ENCODE data around the gene NDUFAF8. TPM values are rescaled to one million over a fixed set of nuclear protein-coding genes. Genes with fewer than 3 reads are reported as not detected.

The NDUFAF8 gene
- total RNA-seq, 4 donors from 2014 or later: 16.9 to 38.4 (median 22.3) TPM

DNA sequence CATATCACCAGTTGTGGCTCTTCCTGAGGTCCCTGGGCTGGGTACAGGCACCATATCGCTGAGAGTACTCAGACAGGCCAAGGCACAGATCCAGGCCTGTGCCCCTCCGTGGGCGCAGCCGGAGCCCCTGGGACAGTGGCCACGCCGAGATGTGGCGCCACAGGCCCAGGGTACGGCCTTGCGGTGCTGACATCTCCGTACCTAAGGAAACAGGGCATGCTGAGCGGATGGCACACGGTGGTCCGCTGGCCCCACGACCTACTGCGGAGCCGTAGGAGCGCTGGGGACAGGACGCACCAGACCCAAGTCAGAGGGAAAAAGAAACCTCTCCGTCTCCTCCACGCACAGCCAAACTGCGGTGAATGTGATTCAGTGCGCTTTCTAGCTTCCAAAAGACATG, 26.5 kb downstream of the NDUFAF8 start:
- no peak for TF ChIP-seq POLR2A (IDR thresholded peaks at IDR 0.05)
- no peak for TF ChIP-seq EP300 (IDR thresholded peaks at IDR 0.05)
- TF ChIP-seq, protein P1, sequence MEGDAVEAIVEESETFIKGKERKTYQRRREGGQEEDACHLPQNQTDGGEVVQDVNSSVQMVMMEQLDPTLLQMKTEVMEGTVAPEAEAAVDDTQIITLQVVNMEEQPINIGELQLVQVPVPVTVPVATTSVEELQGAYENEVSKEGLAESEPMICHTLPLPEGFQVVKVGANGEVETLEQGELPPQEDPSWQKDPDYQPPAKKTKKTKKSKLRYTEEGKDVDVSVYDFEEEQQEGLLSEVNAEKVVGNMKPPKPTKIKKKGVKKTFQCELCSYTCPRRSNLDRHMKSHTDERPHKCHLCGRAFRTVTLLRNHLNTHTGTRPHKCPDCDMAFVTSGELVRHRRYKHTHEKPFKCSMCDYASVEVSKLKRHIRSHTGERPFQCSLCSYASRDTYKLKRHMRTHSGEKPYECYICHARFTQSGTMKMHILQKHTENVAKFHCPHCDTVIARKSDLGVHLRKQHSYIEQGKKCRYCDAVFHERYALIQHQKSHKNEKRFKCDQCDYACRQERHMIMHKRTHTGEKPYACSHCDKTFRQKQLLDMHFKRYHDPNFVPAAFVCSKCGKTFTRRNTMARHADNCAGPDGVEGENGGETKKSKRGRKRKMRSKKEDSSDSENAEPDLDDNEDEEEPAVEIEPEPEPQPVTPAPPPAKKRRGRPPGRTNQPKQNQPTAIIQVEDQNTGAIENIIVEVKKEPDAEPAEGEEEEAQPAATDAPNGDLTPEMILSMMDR (IDR thresholded peaks at IDR 0.05): no peak
- TF ChIP-seq POLR2AphosphoS5 (IDR thresholded peaks at IDR 0.05): no peak
- H3K27ac ChIP-seq: no peak overlapping the region
- H3K4me1 ChIP-seq: no peaks in the 10 kb centered on the region
- no peaks in the 10 kb centered on the region for H3K27me3 ChIP-seq
- H3K36me3 ChIP-seq: peaks cover 0 to 97% of the 10 kb centered on the region in 2 donors
- 98% methylated on average over 10 of the region's 22 CpGs; no CpG with 5 or more reads in 1 of the 2 donors for WGBS, 2 donors (ENCODE audit: low coverage in 1 of 2)
- no peak overlapping the region for H3K4me3 ChIP-seq
- no peaks in the 10 kb centered on the region for H3K9me3 ChIP-seq
- ATAC-seq: no peak

DNA sequence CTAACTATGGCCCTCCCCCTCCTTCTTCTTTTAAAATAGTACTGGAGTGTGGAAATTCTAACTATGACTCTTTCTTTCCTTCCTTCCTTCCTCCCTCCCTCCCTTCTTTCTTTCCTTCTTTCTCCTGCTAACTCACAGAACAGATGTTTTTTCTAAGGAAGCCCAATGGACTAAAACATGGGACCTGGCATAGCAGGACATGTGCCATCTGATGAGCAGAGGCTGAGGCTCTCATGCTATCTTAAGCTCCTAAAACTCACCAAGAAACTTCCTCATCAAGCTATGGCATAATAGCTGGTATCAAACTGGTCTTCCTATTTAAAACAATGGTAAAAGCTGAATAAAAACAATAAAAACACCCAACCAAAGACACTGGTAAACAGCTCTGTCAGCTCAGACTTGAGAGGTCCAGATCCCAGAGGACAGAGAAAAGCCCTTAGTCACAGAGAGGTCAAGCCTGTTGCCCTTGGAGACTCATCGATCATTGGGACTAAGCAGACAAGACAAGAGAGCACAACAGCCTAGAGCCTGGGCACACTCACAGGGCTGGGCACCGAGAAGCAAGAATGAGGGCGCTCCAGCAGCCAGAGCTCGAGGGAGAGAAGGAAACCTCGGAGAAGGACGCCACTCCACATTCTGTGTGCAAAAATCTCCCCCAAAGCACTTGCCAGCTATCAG, 28.4 kb downstream of the NDUFAF8 start:
- Histone ChIP-seq H3K27me3 (no peaks in the 10 kb centered on the region), H3K27ac (no peak overlapping the region), H3K9me3 (no peaks in the 10 kb centered on the region), H3K36me3 (peaks cover 0 to 97% of the 10 kb centered on the region in 2 donors), H3K4me3 (no peak overlapping the region), H3K4me1 (no peaks in the 10 kb centered on the region)
- TF ChIP-seq, protein P1 (IDR thresholded peaks at IDR 0.05): no peak
- TF ChIP-seq EP300 (IDR thresholded peaks at IDR 0.05): no peak
- TF ChIP-seq POLR2AphosphoS5 (IDR thresholded peaks at IDR 0.05): no peak
- TF ChIP-seq POLR2A (IDR thresholded peaks at IDR 0.05): no peak
- 76 to 85% methylated on average over 2 to 6 of the region's 6 CpGs for WGBS, 2 donors (ENCODE audit: low coverage in 1 of 2)
- no peak for ATAC-seq

DNA sequence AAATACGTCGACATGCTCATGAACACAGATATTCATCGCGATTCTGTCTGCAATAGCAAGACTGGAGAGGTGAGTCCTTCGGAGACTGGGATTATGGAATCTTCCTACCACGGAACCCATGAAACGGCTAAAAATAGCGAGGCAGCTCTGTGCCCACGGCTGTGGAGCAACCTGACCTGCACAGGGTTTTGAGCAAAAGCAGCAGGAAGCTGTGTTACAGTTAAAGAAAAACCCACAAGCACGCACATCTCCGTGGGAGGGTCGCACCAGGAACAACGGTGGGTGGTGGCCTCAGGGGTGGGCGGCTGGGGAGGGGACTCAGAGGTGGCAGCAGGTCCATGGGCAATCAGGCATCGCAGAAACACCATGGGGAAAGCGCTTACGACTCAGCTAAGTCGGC, 31.2 kb downstream of the NDUFAF8 start:
- Histone ChIP-seq H3K9me3 (no peaks in the 10 kb centered on the region), H3K27ac (no peak overlapping the region), H3K4me3 (no peak overlapping the region), H3K36me3 (peaks cover 0 to 97% of the 10 kb centered on the region in 2 donors), H3K4me1 (no peaks in the 10 kb centered on the region), H3K27me3 (no peaks in the 10 kb centered on the region)
- 90 to 93% methylated on average over 4 to 8 of the region's 18 CpGs for WGBS, 2 donors (ENCODE audit: low coverage in 1 of 2)
- TF ChIP-seq POLR2AphosphoS5 (IDR thresholded peaks at IDR 0.05) (no peak), EP300 (IDR thresholded peaks at IDR 0.05) (no peak), POLR2A (IDR thresholded peaks at IDR 0.05) (no peak)
- TF ChIP-seq, protein P1 (IDR thresholded peaks at IDR 0.05): no peak
- no peak for ATAC-seq

DNA sequence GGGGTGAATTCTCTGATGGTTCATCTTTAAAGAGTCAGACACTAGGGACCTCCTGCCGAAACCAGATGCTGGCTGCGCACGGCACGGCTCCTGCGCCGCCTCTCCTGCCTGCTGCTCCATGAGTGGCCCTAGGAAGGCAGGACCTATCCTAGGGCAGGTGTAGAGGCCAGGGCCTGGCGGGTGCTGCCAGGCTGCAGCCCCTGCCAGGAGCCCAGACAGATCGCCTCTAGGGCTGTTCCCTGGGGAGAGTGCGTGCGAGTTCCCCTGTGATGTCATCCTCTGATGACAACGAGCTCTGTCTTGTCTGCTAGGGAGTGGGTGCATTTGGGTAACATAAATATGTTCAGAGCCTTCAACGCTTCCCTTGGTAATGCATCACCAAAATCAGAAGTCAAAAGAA, 32.1 kb downstream of the NDUFAF8 start:
- Histone ChIP-seq H3K36me3 (peaks cover 0 to 95% of the 10 kb centered on the region in 2 donors), H3K27me3 (no peaks in the 10 kb centered on the region), H3K4me1 (peaks cover 0 to 3% (median 0%) of the 10 kb centered on the region in 3 donors), H3K4me3 (no peak overlapping the region), H3K9me3 (no peaks in the 10 kb centered on the region), H3K27ac (no peak overlapping the region)
- ATAC-seq: no peak
- TF ChIP-seq, protein P1 (IDR thresholded peaks at IDR 0.05): no peak
- TF ChIP-seq POLR2AphosphoS5 (IDR thresholded peaks at IDR 0.05) (no peak), POLR2A (IDR thresholded peaks at IDR 0.05) (no peak), EP300 (IDR thresholded peaks at IDR 0.05) (no peak)
- WGBS, 2 donors (ENCODE audit: low coverage in 1 of 2): 100% methylated on average over 1 of the region's 12 CpGs; no CpG with 5 or more reads in 1 of the 2 donors

DNA sequence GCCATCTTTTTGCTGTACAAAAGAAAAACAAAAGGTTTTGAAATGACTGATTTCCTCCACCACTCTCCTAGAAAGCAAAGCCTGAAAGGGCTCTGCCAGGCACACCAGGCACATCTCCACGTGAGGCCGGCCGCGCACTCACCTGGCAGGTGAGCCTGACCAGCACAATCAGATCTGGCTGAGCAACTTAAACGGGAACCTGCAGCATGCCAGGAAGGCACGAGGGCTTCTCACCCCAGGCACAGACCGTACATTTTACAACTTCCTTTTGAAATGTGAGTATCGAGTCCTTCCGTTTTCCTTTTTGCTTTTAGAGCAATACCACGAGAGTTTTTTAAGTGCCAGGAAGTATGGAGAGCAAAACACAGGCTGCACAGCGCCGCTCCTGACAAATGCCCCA, 33.5 kb downstream of the NDUFAF8 start:
- 65 to 89% methylated on average over 4 to 5 of the region's 12 CpGs for WGBS, 2 donors (ENCODE audit: low coverage in 1 of 2)
- TF ChIP-seq POLR2A (IDR thresholded peaks at IDR 0.05) (no peak), POLR2AphosphoS5 (IDR thresholded peaks at IDR 0.05) (no peak), EP300 (IDR thresholded peaks at IDR 0.05) (no peak)
- TF ChIP-seq, protein P1 (IDR thresholded peaks at IDR 0.05): no peak
- Histone ChIP-seq H3K27ac (no peak overlapping the region), H3K27me3 (no peaks in the 10 kb centered on the region), H3K36me3 (peaks cover 0 to 94% of the 10 kb centered on the region in 2 donors), H3K9me3 (no peaks in the 10 kb centered on the region), H3K4me3 (no peak overlapping the region), H3K4me1 (peaks cover 0 to 17% (median 8%) of the 10 kb centered on the region in 3 donors)
- no peak for ATAC-seq

Data from gastroesophageal sphincter (tissue), 4 donors.